Measurements from ENCODE around the gene TBC1D2. TPM values are rescaled to one million over a fixed set of nuclear protein-coding genes. Genes with fewer than 3 reads are reported as not detected.

Gene TBC1D2
- total and polyA plus RNA-seq, 4 donors, result 2.8 to 5.1 (median 3.7) TPM

DNA sequence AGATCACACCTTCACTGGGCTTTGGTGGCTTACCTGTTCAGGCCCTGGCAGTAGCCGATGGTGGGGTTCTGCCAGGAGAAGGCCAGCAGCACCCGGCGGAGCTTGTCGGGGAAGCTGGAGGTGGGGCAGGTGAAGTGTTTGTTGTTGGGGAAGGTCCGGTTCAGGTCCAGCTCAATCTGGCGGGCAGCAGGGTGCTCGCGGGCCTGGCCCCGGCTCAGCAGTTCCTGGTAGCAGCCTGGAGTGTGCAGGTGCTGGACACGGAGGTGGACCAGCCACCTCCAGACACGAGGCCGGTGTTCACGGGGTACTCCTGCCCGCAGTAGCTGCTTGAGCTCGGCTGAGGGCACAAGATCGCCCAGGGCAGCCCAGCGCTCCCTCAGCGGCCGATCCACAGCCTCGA, 46.8 kb downstream of the TBC1D2 start:
- 67% methylated on average over 20 of the region's 20 CpGs for WGBS
- Histone ChIP-seq H3K36me3 (ENCODE audit: control insufficient read depth in 4 of 4, insufficient read depth in 3 of 4, low read depth in 1 of 4, low read length in 3 of 4) (no peaks in the 10 kb centered on the region), H3K9ac (ENCODE audit: low read depth in 1 of 2, low read length in 2 of 2) (no peak overlapping the region), H3K27ac (ENCODE audit: low read depth in 1 of 2, low read length in 2 of 2) (peak overlapping the region in 1 of 2 donors; percentile 20), H3K9me3 (ENCODE audit: control insufficient read depth in 4 of 4, low read length in 3 of 4) (no peaks in the 10 kb centered on the region), H3K27me3 (ENCODE audit: control insufficient read depth in 4 of 4, insufficient read depth in 4 of 4, low read length in 3 of 4) (no peaks in the 10 kb centered on the region), H3K4me1 (ENCODE audit: control insufficient read depth in 4 of 4, insufficient read depth in 4 of 4, low read length in 3 of 4) (peaks cover 0 to 32% (median 21%) of the 10 kb centered on the region in 4 donors), H3K4me3 (ENCODE audit: low read depth in 1 of 3, low read length in 3 of 3) (no peak overlapping the region)
- TF ChIP-seq, protein P1, sequence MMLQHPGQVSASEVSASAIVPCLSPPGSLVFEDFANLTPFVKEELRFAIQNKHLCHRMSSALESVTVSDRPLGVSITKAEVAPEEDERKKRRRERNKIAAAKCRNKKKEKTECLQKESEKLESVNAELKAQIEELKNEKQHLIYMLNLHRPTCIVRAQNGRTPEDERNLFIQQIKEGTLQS (IDR thresholded peaks at IDR 0.05), result no peak
- TF ChIP-seq, protein P2, sequence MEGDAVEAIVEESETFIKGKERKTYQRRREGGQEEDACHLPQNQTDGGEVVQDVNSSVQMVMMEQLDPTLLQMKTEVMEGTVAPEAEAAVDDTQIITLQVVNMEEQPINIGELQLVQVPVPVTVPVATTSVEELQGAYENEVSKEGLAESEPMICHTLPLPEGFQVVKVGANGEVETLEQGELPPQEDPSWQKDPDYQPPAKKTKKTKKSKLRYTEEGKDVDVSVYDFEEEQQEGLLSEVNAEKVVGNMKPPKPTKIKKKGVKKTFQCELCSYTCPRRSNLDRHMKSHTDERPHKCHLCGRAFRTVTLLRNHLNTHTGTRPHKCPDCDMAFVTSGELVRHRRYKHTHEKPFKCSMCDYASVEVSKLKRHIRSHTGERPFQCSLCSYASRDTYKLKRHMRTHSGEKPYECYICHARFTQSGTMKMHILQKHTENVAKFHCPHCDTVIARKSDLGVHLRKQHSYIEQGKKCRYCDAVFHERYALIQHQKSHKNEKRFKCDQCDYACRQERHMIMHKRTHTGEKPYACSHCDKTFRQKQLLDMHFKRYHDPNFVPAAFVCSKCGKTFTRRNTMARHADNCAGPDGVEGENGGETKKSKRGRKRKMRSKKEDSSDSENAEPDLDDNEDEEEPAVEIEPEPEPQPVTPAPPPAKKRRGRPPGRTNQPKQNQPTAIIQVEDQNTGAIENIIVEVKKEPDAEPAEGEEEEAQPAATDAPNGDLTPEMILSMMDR (IDR thresholded peaks at IDR 0.05; ENCODE audit: low read depth, low read length, missing input control), result no peak
- TF ChIP-seq, protein P3, sequence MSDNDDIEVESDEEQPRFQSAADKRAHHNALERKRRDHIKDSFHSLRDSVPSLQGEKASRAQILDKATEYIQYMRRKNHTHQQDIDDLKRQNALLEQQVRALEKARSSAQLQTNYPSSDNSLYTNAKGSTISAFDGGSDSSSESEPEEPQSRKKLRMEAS (IDR thresholded peaks at IDR 0.05), result no peak
- TF ChIP-seq SP1 (IDR thresholded peaks at IDR 0.05) (no peak), FOXA1 (IDR thresholded peaks at IDR 0.05) (no peak), FOXA2 (IDR thresholded peaks at IDR 0.05) (no peak), TAF1 (conservative IDR thresholded peaks at IDR 0.05) (no peak)
- DNase-seq (ENCODE audit: low spot score), result no peak

DNA sequence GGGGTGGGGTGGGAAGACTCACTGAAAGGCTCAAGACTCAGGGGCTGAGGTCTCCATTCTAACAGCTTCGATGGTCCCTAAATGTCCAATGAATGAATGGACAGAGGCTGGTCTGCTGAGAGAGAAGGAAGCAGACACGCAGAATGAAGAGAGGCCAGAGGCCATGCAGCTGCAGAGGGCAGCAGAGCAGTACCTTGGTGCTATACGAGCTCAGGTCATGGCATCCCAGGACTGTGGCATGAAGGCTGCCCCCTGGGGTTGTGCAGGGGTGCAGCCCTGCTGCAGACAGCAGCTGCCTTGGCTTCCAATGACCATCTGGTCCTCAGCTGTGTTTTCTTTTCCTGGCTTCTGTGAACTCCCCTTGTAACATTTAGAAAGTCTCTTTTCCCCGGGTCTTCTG, 47.8 kb downstream of the TBC1D2 start:
- H3K9ac ChIP-seq (ENCODE audit: low read depth in 1 of 2, low read length in 2 of 2), result no peak overlapping the region
- H3K9me3 ChIP-seq (ENCODE audit: control insufficient read depth in 4 of 4, low read length in 3 of 4), result no peaks in the 10 kb centered on the region
- WGBS, result 78% methylated on average over 4 of the region's 4 CpGs
- H3K36me3 ChIP-seq (ENCODE audit: control insufficient read depth in 4 of 4, insufficient read depth in 3 of 4, low read depth in 1 of 4, low read length in 3 of 4), result peaks cover 0 to 6% (median 1%) of the 10 kb centered on the region in 4 donors
- TF ChIP-seq FOXA2 (IDR thresholded peaks at IDR 0.05), result no peak
- no peak for TF ChIP-seq SP1 (IDR thresholded peaks at IDR 0.05)
- TF ChIP-seq, protein P1 (IDR thresholded peaks at IDR 0.05), result no peak
- no peak for TF ChIP-seq JUND (IDR thresholded peaks at IDR 0.05)
- peak in 1 of 2 donors; percentile 18 for TF ChIP-seq HNF4A (conservative IDR thresholded peaks at IDR 0.05)
- no peak for TF ChIP-seq TAF1 (conservative IDR thresholded peaks at IDR 0.05)
- peak; percentile 54 to 67 for TF ChIP-seq RAD21 (IDR thresholded peaks at IDR 0.05)
- TF ChIP-seq, protein P2 (IDR thresholded peaks at IDR 0.05; ENCODE audit: low read depth, low read length, missing input control), result no peak
- TF ChIP-seq FOXA1 (IDR thresholded peaks at IDR 0.05), result no peak
- TF ChIP-seq, protein P3 (IDR thresholded peaks at IDR 0.05), result no peak
- no peak for TF ChIP-seq RXRA (IDR thresholded peaks at IDR 0.05)
- no peak for TF ChIP-seq NR2F2 (IDR thresholded peaks at IDR 0.05)
- TF ChIP-seq, protein P4, sequence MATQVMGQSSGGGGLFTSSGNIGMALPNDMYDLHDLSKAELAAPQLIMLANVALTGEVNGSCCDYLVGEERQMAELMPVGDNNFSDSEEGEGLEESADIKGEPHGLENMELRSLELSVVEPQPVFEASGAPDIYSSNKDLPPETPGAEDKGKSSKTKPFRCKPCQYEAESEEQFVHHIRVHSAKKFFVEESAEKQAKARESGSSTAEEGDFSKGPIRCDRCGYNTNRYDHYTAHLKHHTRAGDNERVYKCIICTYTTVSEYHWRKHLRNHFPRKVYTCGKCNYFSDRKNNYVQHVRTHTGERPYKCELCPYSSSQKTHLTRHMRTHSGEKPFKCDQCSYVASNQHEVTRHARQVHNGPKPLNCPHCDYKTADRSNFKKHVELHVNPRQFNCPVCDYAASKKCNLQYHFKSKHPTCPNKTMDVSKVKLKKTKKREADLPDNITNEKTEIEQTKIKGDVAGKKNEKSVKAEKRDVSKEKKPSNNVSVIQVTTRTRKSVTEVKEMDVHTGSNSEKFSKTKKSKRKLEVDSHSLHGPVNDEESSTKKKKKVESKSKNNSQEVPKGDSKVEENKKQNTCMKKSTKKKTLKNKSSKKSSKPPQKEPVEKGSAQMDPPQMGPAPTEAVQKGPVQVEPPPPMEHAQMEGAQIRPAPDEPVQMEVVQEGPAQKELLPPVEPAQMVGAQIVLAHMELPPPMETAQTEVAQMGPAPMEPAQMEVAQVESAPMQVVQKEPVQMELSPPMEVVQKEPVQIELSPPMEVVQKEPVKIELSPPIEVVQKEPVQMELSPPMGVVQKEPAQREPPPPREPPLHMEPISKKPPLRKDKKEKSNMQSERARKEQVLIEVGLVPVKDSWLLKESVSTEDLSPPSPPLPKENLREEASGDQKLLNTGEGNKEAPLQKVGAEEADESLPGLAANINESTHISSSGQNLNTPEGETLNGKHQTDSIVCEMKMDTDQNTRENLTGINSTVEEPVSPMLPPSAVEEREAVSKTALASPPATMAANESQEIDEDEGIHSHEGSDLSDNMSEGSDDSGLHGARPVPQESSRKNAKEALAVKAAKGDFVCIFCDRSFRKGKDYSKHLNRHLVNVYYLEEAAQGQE (IDR thresholded peaks at IDR 0.05), result no peak
- no peaks in the 10 kb centered on the region for H3K27me3 ChIP-seq (ENCODE audit: control insufficient read depth in 4 of 4, insufficient read depth in 4 of 4, low read length in 3 of 4)
- peaks cover 0 to 26% (median 20%) of the 10 kb centered on the region in 4 donors for H3K4me1 ChIP-seq (ENCODE audit: control insufficient read depth in 4 of 4, insufficient read depth in 4 of 4, low read length in 3 of 4)
- no peak overlapping the region for H3K27ac ChIP-seq (ENCODE audit: low read depth in 1 of 2, low read length in 2 of 2)
- no peak overlapping the region for H3K4me3 ChIP-seq (ENCODE audit: low read depth in 1 of 3, low read length in 3 of 3)
- no peak for DNase-seq (ENCODE audit: low spot score)

Measured in liver (tissue), 9 donors.